B cell (primary cell): ENCODE data around the gene TRHDE. TPM values are rescaled to one million over a fixed set of nuclear protein-coding genes. Genes with fewer than 3 reads are reported as not detected.

Source experiments
- ATAC-seq: fragments of 200-7000 bp; cut with Tn5 transposase; one replicate; pipeline ENCODE4 v1.10.0; 2021; ENCODE audit warnings: low read depth, mild to moderate bottlenecking, moderate number of reproducible peaks, moderate library complexity
- CTCF ChIA-PET: fragments of 350-600 bp; sonication (Branson Sonifier 250); formaldehyde crosslinking; loops from one replicate; lab custom pipeline; 2021; ENCODE audit warnings: antibody characterized with exemption, inconsistent platforms; lab: Charles Lee
- POLR2A ChIA-PET: fragments of 350-600 bp; sonication (Branson Sonifier 250); formaldehyde crosslinking; loops from one replicate; lab custom pipeline; 2021; ENCODE audit warnings: antibody characterized with exemption; lab: Charles Lee
- DNase-seq: peaks from one replicate; pipeline ENCODE4 v3.0.0; 2013
- H2AFZ ChIP-seq: 2 replicates; pipeline ENCODE4 v1.6.1; 2012; ENCODE audit warnings: mild to moderate bottlenecking, low read depth, low read length; ENCODE audit not compliant: insufficient read depth, poor library complexity, severe bottlenecking
- H3K27ac ChIP-seq, 2 donors: 1 replicate in 1 of 2; 2 replicates in 1 of 2; pipeline ENCODE4 v1.5.1; 2012 to 2013; ENCODE audit warnings: low read length in 2 of 2, mild to moderate bottlenecking in 2 of 2, moderate library complexity in 1 of 2
- H3K27me3 ChIP-seq, 4 experiments: fragments of 200-600 bp in 1 of 4; sonication (generic) in 1 of 4; replicated peaks in 1 of 4; 1 replicate in 2 of 4; 2 replicates in 2 of 4; pipeline versions ENCODE4 v1.6.1 to v1.7.0; 2013 to 2016; ENCODE audit warnings: low read length in 3 of 4, mild to moderate bottlenecking in 2 of 4, mixed read lengths in 1 of 4, moderate library complexity in 1 of 4; ENCODE audit not compliant: insufficient read depth in 4 of 4, control insufficient read depth in 3 of 4; ENCODE audit errors: control extremely low read depth in 1 of 4
- H3K36me3 ChIP-seq, 2 experiments: replicated peaks in 1 of 2; 1 replicate in 1 of 2; 2 replicates in 1 of 2; pipeline versions ENCODE4 v1.6.1 to v1.7.1; 2013; ENCODE audit warnings: low read length in 1 of 2; ENCODE audit not compliant: insufficient read depth in 2 of 2, control insufficient read depth in 1 of 2; ENCODE audit errors: control extremely low read depth in 1 of 2, extremely low read depth in 1 of 2
- H3K4me1 ChIP-seq, 2 donors: fragments of 200-600 bp in 1 of 2; sonication (generic) in 1 of 2; 1 replicate in 1 of 2; 2 replicates in 1 of 2; pipeline versions ENCODE4 v1.5.1 to v1.6.1; 2013 to 2017; ENCODE audit warnings: low read length in 2 of 2; ENCODE audit not compliant: control insufficient read depth in 2 of 2, insufficient read depth in 2 of 2
- H3K4me2 ChIP-seq: replicated peaks from 2 replicates; pipeline ENCODE3; 2012; ENCODE audit warnings: mild to moderate bottlenecking, low read depth, low read length; ENCODE audit not compliant: poor library complexity, severe bottlenecking
- H3K4me3 ChIP-seq, 5 experiments: fragments of 200-600 bp in 1 of 5; sonication (generic) in 1 of 5; 1 replicate in 3 of 5; 2 replicates in 2 of 5; pipeline versions ENCODE4 v1.5.1 to v1.7.0; 2011 to 2016; ENCODE audit warnings: low read length in 4 of 5, mild to moderate bottlenecking in 4 of 5, low read depth in 2 of 5, control low read depth in 1 of 5, moderate library complexity in 1 of 5; ENCODE audit not compliant: insufficient read depth in 1 of 5; ENCODE audit errors: control extremely low read depth in 1 of 5, extremely low read depth in 1 of 5
- H3K79me2 ChIP-seq: fragments of 200-600 bp; sonication (generic); one replicate; pipeline ENCODE4 v1.6.0; 2016; ENCODE audit warnings: low read length; ENCODE audit not compliant: control insufficient read depth, insufficient read depth
- H3K9ac ChIP-seq: fragments of 200-600 bp; sonication (generic); 2 replicates; pipeline ENCODE4 v1.6.1; 2017; ENCODE audit warnings: mild to moderate bottlenecking, low read length, moderate library complexity
- H3K9me3 ChIP-seq, 3 donors: one replicate each; pipeline versions ENCODE4 v1.6.1 to v1.7.1; 2013; ENCODE audit warnings: low read length in 2 of 3; ENCODE audit not compliant: control insufficient read depth in 2 of 3, insufficient read depth in 1 of 3; ENCODE audit errors: control extremely low read depth in 1 of 3
- H4K20me1 ChIP-seq: 2 replicates; pipeline ENCODE4 v1.6.0; 2012; ENCODE audit warnings: mild to moderate bottlenecking, low read length; ENCODE audit not compliant: insufficient read depth, control insufficient read depth, poor library complexity, severe bottlenecking
- H3K27ac Mint-ChIP-seq: one replicate; pipeline ENCODE4 v1.8.0; 2021; ENCODE audit warnings: mixed read lengths
- H3K27me3 Mint-ChIP-seq: one replicate; pipeline ENCODE4 v1.8.0; 2021; ENCODE audit warnings: mixed read lengths
- H3K4me1 Mint-ChIP-seq: one replicate; pipeline ENCODE4 v1.8.0; 2021; ENCODE audit warnings: mixed read lengths
- H3K4me3 Mint-ChIP-seq: one replicate; pipeline ENCODE4 v1.8.0; 2021; ENCODE audit warnings: mixed read lengths
- H3K9me3 Mint-ChIP-seq: one replicate; pipeline ENCODE4 v1.8.0; 2022; ENCODE audit warnings: mixed read lengths; ENCODE audit not compliant: insufficient read depth
- EZH2 ChIP-seq: IDR thresholded peaks from 2 replicates; pipeline ENCODE4 v1.6.1; 2012; ENCODE audit warnings: borderline replicate concordance, low read depth, mild to moderate bottlenecking, moderate library complexity, low read length; ENCODE audit not compliant: insufficient read depth, poor library complexity, severe bottlenecking
- WGBS: methylation state at CpG from one replicate; pipeline ENCODE4 v1.1.5; 2013; ENCODE audit warnings: missing lambda C conversion rate; ENCODE audit not compliant: insufficient coverage; 5-methylcytosine and 5-hydroxymethylcytosine counted together
- intact Hi-C: fragments of 100-400 bp; cut with micrococcal nuclease; formaldehyde crosslinking; loops from one replicate; pipeline ENCODE4 v1.10.0; 2022
- polyA plus RNA-seq: library from polyadenylated mRNA; depleted of rRNA; stranded (reverse); fragments of >200 nt; gene quantifications from 2 replicates; pipeline ENCODE4 v1.2.3, GENCODE V29; 2012
- total RNA-seq, 2 donors: library from RNA; stranded (reverse); fragments of 120-200 nt in 1 of 2; gene quantifications; 1 replicate in 1 of 2; 2 replicates in 1 of 2; pipeline versions ENCODE4 v1.2.3 to v1.2.4, GENCODE V29; 2013 to 2022
- TF ChIP-seq, protein P1 (sequence below): fragments of 200-600 bp; IDR thresholded peaks from one replicate; pipeline ENCODE4 v1.8.0; 2022; ENCODE audit warnings: antibody characterized with exemption, mild to moderate bottlenecking

Gene TRHDE
- total and polyA plus RNA-seq, 2 donors (not counting 1 experiment from before 2014, with no cell fraction given), result not detected

DNA sequence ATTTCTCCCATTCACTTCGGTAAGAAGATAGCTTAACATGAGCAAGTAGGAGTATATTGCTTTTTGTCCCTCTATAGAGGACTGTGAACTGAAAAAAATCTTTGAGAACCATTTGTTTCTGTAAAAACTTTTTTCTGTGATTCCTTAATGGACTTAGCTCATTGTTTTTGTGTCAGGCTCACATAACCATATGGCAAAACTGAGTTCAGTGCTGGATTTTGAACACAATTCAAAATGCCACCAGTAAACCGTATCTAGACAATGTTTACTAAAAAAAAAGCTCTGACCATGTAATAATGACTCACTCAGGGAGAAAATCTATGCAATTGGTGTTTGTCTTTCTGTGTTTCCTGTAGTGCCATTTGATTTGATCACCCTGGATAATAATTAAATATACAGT lies 5.2 kb downstream of the TRHDE start:
- no peaks in the 10 kb centered on the region for H3K36me3 ChIP-seq
- no peak overlapping the region for H3K9ac ChIP-seq
- DNase-seq (no peak), ATAC-seq (no peak)
- H2AFZ ChIP-seq, result no peak overlapping the region
- Mint-ChIP-seq H3K4me3 (no peak overlapping the region), H3K4me1 (peaks cover 2% of the 10 kb centered on the region), H3K9me3 (no peaks in the 10 kb centered on the region), H3K27ac (no peak overlapping the region), H3K27me3 (peaks cover 33% of the 10 kb centered on the region)
- WGBS, result no CpG with 5 or more reads among the region's 2 CpGs
- H3K27me3 ChIP-seq, result peaks cover 0 to 20% (median 10%) of the 10 kb centered on the region in 4 experiments
- intact Hi-C loops, result no loop called here
- H3K4me1 ChIP-seq, result peaks cover 2 to 7% of the 10 kb centered on the region in 2 donors
- no peaks in the 10 kb centered on the region for H3K79me2 ChIP-seq
- no peaks in the 10 kb centered on the region for H4K20me1 ChIP-seq
- ChIA-PET POLR2A (no interaction called here), CTCF (no interaction called here)
- H3K4me2 ChIP-seq, result no peak overlapping the region
- H3K27ac ChIP-seq, result no peak overlapping the region
- H3K9me3 ChIP-seq, result peaks cover 0 to 13% (median 0%) of the 10 kb centered on the region in 3 donors
- no peak overlapping the region for H3K4me3 ChIP-seq
- TF ChIP-seq EZH2, result no peak
- TF ChIP-seq, protein P1, sequence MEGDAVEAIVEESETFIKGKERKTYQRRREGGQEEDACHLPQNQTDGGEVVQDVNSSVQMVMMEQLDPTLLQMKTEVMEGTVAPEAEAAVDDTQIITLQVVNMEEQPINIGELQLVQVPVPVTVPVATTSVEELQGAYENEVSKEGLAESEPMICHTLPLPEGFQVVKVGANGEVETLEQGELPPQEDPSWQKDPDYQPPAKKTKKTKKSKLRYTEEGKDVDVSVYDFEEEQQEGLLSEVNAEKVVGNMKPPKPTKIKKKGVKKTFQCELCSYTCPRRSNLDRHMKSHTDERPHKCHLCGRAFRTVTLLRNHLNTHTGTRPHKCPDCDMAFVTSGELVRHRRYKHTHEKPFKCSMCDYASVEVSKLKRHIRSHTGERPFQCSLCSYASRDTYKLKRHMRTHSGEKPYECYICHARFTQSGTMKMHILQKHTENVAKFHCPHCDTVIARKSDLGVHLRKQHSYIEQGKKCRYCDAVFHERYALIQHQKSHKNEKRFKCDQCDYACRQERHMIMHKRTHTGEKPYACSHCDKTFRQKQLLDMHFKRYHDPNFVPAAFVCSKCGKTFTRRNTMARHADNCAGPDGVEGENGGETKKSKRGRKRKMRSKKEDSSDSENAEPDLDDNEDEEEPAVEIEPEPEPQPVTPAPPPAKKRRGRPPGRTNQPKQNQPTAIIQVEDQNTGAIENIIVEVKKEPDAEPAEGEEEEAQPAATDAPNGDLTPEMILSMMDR, result no peak

DNA sequence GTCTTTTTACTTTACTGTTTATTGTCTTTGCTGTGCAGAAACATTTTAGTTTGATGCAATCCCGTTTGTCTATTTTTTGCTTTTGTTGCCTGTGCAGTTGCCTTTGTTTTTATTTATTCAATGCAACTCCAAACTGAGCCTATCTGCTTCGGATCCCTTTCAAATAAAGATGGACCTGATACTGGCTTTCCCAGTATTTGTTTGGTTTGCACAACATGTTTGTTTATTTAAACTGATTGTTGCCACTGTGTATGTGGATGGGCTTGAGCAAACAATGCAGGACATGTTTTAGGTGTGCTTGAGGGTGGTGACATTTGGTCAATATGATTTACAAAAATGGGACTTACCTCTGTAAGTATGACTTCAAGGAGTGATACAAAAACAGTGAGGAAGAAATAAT lies 6.7 kb downstream of the TRHDE start:
- Mint-ChIP-seq H3K27ac (no peak overlapping the region), H3K4me1 (no peaks in the 10 kb centered on the region), H3K27me3 (peaks cover 29% of the 10 kb centered on the region), H3K4me3 (no peak overlapping the region), H3K9me3 (no peaks in the 10 kb centered on the region)
- DNase-seq (no peak), ATAC-seq (no peak)
- H3K27me3 ChIP-seq, result peaks cover 0 to 15% (median 6%) of the 10 kb centered on the region in 4 experiments
- H3K27ac ChIP-seq, result no peak overlapping the region
- WGBS, result no CpG with 5 or more reads among the region's 2 CpGs
- peaks cover 0 to 2% (median 0%) of the 10 kb centered on the region in 3 donors for H3K9me3 ChIP-seq
- H3K36me3 ChIP-seq, result no peaks in the 10 kb centered on the region
- H3K9ac ChIP-seq, result no peak overlapping the region
- TF ChIP-seq EZH2, result no peak
- TF ChIP-seq, protein P1, result no peak
- no peak overlapping the region for H3K4me3 ChIP-seq
- intact Hi-C loops, result no loop called here
- POLR2A ChIA-PET, result no interaction called here
- CTCF ChIA-PET, result no interaction called here
- no peaks in the 10 kb centered on the region for H4K20me1 ChIP-seq
- H3K79me2 ChIP-seq, result no peaks in the 10 kb centered on the region
- H3K4me1 ChIP-seq, result peaks cover 0 to under 1% of the 10 kb centered on the region in 2 donors
- no peak overlapping the region for H3K4me2 ChIP-seq
- no peak overlapping the region for H2AFZ ChIP-seq
